Measurements from ENCODE around the gene KCNK7. TPM values are rescaled to one million over a fixed set of nuclear protein-coding genes. Genes with fewer than 3 reads are reported as not detected.
A peak's percentile ranks its signal among the peaks of the same experiment; 100 is the strongest.

The KCNK7 gene
- total RNA-seq, 1 donor from 2014 or later, result 1.7 TPM

- Histone ChIP-seq H3K9me3 (no peaks in the 10 kb centered on the region), H3K27ac (peak overlapping the region; percentile 93), H3K4me3 (no peak overlapping the region), H3K27me3 (ENCODE audit: low read depth) (no peaks in the 10 kb centered on the region), H3K4me1 (peaks cover 41% of the 10 kb centered on the region), H3K36me3 (peaks cover 58% of the 10 kb centered on the region)
- DNase-seq (no peak), ATAC-seq (no peak)
- TF ChIP-seq CTCF (IDR thresholded peaks at IDR 0.05), result no peak
- intact Hi-C loops (cut with DNase I), result no loop called here
Measured at GRCh38 chr11:65636108-65637031, 40.8 kb upstream of the KCNK7 start.

- Histone ChIP-seq H3K4me1 (peaks cover 28% of the 10 kb centered on the region), H3K36me3 (peaks cover 70% of the 10 kb centered on the region), H3K9me3 (no peaks in the 10 kb centered on the region), H3K4me3 (no peak overlapping the region), H3K27me3 (ENCODE audit: low read depth) (no peaks in the 10 kb centered on the region), H3K27ac (no peak overlapping the region)
- intact Hi-C loops (cut with DNase I), result no loop called here
- TF ChIP-seq CTCF (IDR thresholded peaks at IDR 0.05), result no peak
- DNase-seq, result no peak
- ATAC-seq, result no peak
Measured at GRCh38 chr11:65634905-65635731, 39.5 kb upstream of the KCNK7 start.

- no peaks in the 10 kb centered on the region for H3K27me3 ChIP-seq (ENCODE audit: low read depth)
- H3K9me3 ChIP-seq, result no peaks in the 10 kb centered on the region
- no peak overlapping the region for H3K27ac ChIP-seq
- DNase-seq (no peak), ATAC-seq (no peak)
- H3K4me1 ChIP-seq, result peaks cover 22% of the 10 kb centered on the region
- no peak overlapping the region for H3K4me3 ChIP-seq
- intact Hi-C loops (cut with DNase I), result no loop called here
- peaks cover 77% of the 10 kb centered on the region for H3K36me3 ChIP-seq
- TF ChIP-seq CTCF (IDR thresholded peaks at IDR 0.05), result no peak
Measured at GRCh38 chr11:65634440-65634839, 38.8 kb upstream of the KCNK7 start.

- ATAC-seq (no peak), DNase-seq (no peak)
- Histone ChIP-seq H3K27ac (no peak overlapping the region), H3K4me1 (peaks cover 18% of the 10 kb centered on the region), H3K9me3 (no peaks in the 10 kb centered on the region), H3K27me3 (ENCODE audit: low read depth) (no peaks in the 10 kb centered on the region), H3K36me3 (peaks cover 81% of the 10 kb centered on the region), H3K4me3 (no peak overlapping the region)
- intact Hi-C loops (cut with DNase I), result no loop called here
- no peak for TF ChIP-seq CTCF (IDR thresholded peaks at IDR 0.05)
Measured at GRCh38 chr11:65634109-65634436, 38.5 kb upstream of the KCNK7 start.

- Histone ChIP-seq H3K4me1 (peaks cover 13% of the 10 kb centered on the region), H3K27ac (no peak overlapping the region), H3K9me3 (no peaks in the 10 kb centered on the region), H3K4me3 (no peak overlapping the region), H3K36me3 (peaks cover 86% of the 10 kb centered on the region), H3K27me3 (ENCODE audit: low read depth) (no peaks in the 10 kb centered on the region)
- intact Hi-C loops (cut with DNase I), result no loop called here
- ATAC-seq (no peak), DNase-seq (no peak)
- TF ChIP-seq CTCF (IDR thresholded peaks at IDR 0.05), result no peak
Measured at GRCh38 chr11:65633390-65634108, 37.9 kb upstream of the KCNK7 start.

Data from lower lobe of right lung (tissue), 2 donors.